Karpas-422 (cell line): ENCODE measurements around the gene EDIL3. TPM values are rescaled to one million over a fixed set of nuclear protein-coding genes. Genes with fewer than 3 reads are reported as not detected.

ENCODE experiments used
- DNase-seq: peaks from one replicate; pipeline ENCODE4 v3.0.0-alpha.2; 2015
- H2AFZ ChIP-seq: fragments of 200-600 bp; sonication (generic); 2 replicates; pipeline ENCODE4 v1.6.1; 2014; ENCODE audit warnings: antibody characterized with exemption, low read length, mixed read lengths
- H3K27ac ChIP-seq: fragments of 200-600 bp; sonication (generic); 2 replicates; pipeline ENCODE4 v1.5.1; 2014; ENCODE audit warnings: mild to moderate bottlenecking, low read length, moderate library complexity
- H3K27me3 ChIP-seq: fragments of 200-600 bp; sonication (generic); 2 replicates; pipeline ENCODE4 v1.6.1; 2014; ENCODE audit warnings: low read length, mixed read lengths
- H3K36me3 ChIP-seq: fragments of 200-600 bp; sonication (generic); 2 replicates; pipeline ENCODE4 v1.6.1; 2014; ENCODE audit warnings: low read length, mixed read lengths; ENCODE audit not compliant: insufficient read depth
- H3K4me1 ChIP-seq: fragments of 200-600 bp; sonication (generic); 2 replicates; pipeline ENCODE4 v1.6.1; 2014; ENCODE audit warnings: mild to moderate bottlenecking, low read length, mixed read lengths
- H3K4me2 ChIP-seq: fragments of 200-600 bp; sonication (generic); 2 replicates; pipeline ENCODE4 v1.6.1; 2014; ENCODE audit warnings: low read length, low read depth, mild to moderate bottlenecking; ENCODE audit not compliant: poor library complexity, severe bottlenecking
- H3K4me3 ChIP-seq: fragments of 200-600 bp; sonication (generic); 2 replicates; pipeline ENCODE4 v1.5.1; 2014; ENCODE audit warnings: mild to moderate bottlenecking, antibody characterized with exemption, low read length, mixed read lengths
- H3K79me2 ChIP-seq: fragments of 200-600 bp; sonication (generic); 2 replicates; pipeline ENCODE4 v1.6.1; 2014; ENCODE audit warnings: mild to moderate bottlenecking, low read length, mixed read lengths
- H3K9ac ChIP-seq: fragments of 200-600 bp; sonication (generic); 2 replicates; pipeline ENCODE4 v1.6.0; 2014; ENCODE audit warnings: low read length
- H3K9me2 ChIP-seq: fragments of 200-600 bp; sonication (generic), shearing (Covaris generic); replicated peaks from 2 replicates; pipeline ENCODE4 v1.6.0; 2014; ENCODE audit warnings: mild to moderate bottlenecking, low read length, moderate library complexity; ENCODE audit not compliant: insufficient read depth
- H3K9me3 ChIP-seq: fragments of 300-700, 200-600 bp; sonication (generic); 2 replicates; pipeline ENCODE4 v1.6.1; 2014; ENCODE audit warnings: low read length, mixed read lengths
- H4K20me1 ChIP-seq: fragments of 200-600 bp; sonication (generic); 2 replicates; pipeline ENCODE4 v1.6.1; 2014; ENCODE audit warnings: mild to moderate bottlenecking, antibody characterized with exemption, low read length, low read depth; ENCODE audit not compliant: insufficient read depth
- total RNA-seq: library from RNA; depleted of rRNA; stranded (reverse); fragments of >200 nt; shearing (Covaris generic); gene quantifications from 2 replicates; pipeline ENCODE4 v1.2.3, GENCODE V29; 2014; ENCODE audit warnings: low replicate concordance

Gene EDIL3
- total RNA-seq, 1 experiment from 2014 or later, result not detected

DNA sequence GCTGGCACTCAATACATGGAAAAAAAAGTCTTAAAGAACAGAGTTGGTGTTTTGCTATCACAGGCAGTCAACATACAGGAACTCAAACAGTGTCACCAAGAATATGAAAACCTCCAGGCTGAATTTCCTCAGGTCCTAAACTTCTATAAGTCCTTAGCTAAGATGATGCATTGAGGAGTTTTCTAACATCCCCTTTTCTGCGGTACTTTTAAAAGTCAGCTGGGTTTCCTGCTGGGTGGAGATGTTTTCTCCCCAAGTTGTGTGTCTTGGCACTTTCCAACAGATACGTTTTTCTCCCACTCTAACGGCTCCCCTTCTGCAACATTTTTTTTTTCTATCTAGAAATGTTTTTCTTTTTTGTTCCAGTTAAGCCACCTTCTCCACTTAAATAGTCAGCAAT, 419.2 kb downstream of the EDIL3 start:
- H2AFZ ChIP-seq, result no peak overlapping the region
- H3K4me1 ChIP-seq, result no peaks in the 10 kb centered on the region
- H3K4me3 ChIP-seq, result no peak overlapping the region
- H3K9ac ChIP-seq, result no peak overlapping the region
- H3K4me2 ChIP-seq, result no peak overlapping the region
- peaks cover 9% of the 10 kb centered on the region; the same call in 1 of the 2 replicates for H3K9me3 ChIP-seq
- no peaks in the 10 kb centered on the region for H4K20me1 ChIP-seq
- no peaks in the 10 kb centered on the region for H3K27me3 ChIP-seq
- no peaks in the 10 kb centered on the region for H3K79me2 ChIP-seq
- H3K9me2 ChIP-seq, result no peaks in the 10 kb centered on the region
- no peak for DNase-seq
- H3K36me3 ChIP-seq, result no peaks in the 10 kb centered on the region
- H3K27ac ChIP-seq, result no peak overlapping the region

DNA sequence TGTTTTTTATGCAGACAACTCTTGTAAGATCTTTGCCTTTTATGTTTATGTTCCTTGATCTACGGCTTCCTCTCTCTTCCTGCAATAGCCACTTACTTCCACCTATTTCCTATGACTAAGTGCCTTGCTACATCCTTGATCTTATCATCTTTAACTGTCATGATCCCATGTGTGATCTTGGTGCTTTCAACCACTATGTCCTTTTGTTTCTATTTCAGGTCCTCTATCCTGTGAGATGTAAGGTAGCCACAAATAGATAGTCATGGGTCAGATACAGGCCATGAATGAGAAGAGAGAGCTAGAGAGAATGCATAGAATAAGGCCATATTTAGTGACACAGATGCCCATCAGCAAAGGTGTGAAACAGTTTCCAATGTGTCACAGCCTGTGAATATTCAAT, 420.4 kb downstream of the EDIL3 start:
- Histone ChIP-seq H2AFZ (no peak overlapping the region), H4K20me1 (no peaks in the 10 kb centered on the region), H3K9ac (no peak overlapping the region), H3K27ac (no peak overlapping the region), H3K4me3 (no peak overlapping the region), H3K4me1 (no peaks in the 10 kb centered on the region), H3K36me3 (no peaks in the 10 kb centered on the region), H3K9me2 (no peaks in the 10 kb centered on the region), H3K27me3 (no peaks in the 10 kb centered on the region), H3K4me2 (no peak overlapping the region), H3K9me3 (peaks cover 9% of the 10 kb centered on the region; the same call in 1 of the 2 replicates), H3K79me2 (no peaks in the 10 kb centered on the region)
- DNase-seq, result no peak

- no peaks in the 10 kb centered on the region for H3K4me1 ChIP-seq
- H3K9me3 ChIP-seq, result peaks cover 18% of the 10 kb centered on the region
- H3K36me3 ChIP-seq, result no peaks in the 10 kb centered on the region
- no peak overlapping the region for H3K27ac ChIP-seq
- H4K20me1 ChIP-seq, result no peaks in the 10 kb centered on the region
- H3K79me2 ChIP-seq, result no peaks in the 10 kb centered on the region
- no peaks in the 10 kb centered on the region for H3K9me2 ChIP-seq
- H3K4me3 ChIP-seq, result no peak overlapping the region
- H3K4me2 ChIP-seq, result no peak overlapping the region
- no peak overlapping the region for H2AFZ ChIP-seq
- no peaks in the 10 kb centered on the region for H3K27me3 ChIP-seq
- no peak overlapping the region for H3K9ac ChIP-seq
- DNase-seq, result no peak
These were observed 427.5 kb downstream of the EDIL3 start for GRCh38 chr5:83957188-83957587.

DNA sequence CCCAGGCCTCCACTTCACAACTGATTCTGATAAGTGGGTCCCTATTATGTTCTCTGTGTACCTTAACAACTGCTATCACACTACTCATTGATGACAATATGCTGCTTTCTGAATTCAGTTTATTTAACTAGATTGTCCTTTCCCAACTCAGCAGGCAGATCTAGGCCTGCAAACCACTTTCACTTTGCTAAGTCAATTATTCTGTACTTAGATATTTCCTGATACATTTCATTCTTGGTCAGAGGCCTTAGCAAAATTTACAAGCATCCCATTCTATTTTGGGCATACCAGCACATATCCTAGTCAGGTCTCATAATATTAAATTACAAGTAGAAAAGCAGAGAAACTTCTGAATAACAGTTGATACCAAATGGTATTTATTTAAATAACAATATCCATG, 428.3 kb downstream of the EDIL3 start:
- H3K9me2 ChIP-seq, result no peaks in the 10 kb centered on the region
- no peak overlapping the region for H3K4me2 ChIP-seq
- no peaks in the 10 kb centered on the region for H3K36me3 ChIP-seq
- H3K27ac ChIP-seq, result no peak overlapping the region
- no peaks in the 10 kb centered on the region for H4K20me1 ChIP-seq
- no peaks in the 10 kb centered on the region for H3K79me2 ChIP-seq
- no peak overlapping the region for H3K4me3 ChIP-seq
- no peak overlapping the region for H3K9ac ChIP-seq
- H2AFZ ChIP-seq, result no peak overlapping the region
- DNase-seq, result no peak
- H3K27me3 ChIP-seq, result no peaks in the 10 kb centered on the region
- peaks cover 21% of the 10 kb centered on the region for H3K9me3 ChIP-seq
- H3K4me1 ChIP-seq, result no peaks in the 10 kb centered on the region

- Histone ChIP-seq H3K9me2 (no peaks in the 10 kb centered on the region), H2AFZ (no peak overlapping the region), H4K20me1 (no peaks in the 10 kb centered on the region), H3K4me3 (no peak overlapping the region), H3K9me3 (peaks cover 20% of the 10 kb centered on the region), H3K4me1 (no peaks in the 10 kb centered on the region), H3K79me2 (no peaks in the 10 kb centered on the region), H3K9ac (no peak overlapping the region), H3K4me2 (no peak overlapping the region), H3K27ac (no peak overlapping the region), H3K27me3 (no peaks in the 10 kb centered on the region), H3K36me3 (no peaks in the 10 kb centered on the region)
- DNase-seq, result no peak
These were observed 428.8 kb downstream of the EDIL3 start for GRCh38 chr5:83955916-83956315.

DNA sequence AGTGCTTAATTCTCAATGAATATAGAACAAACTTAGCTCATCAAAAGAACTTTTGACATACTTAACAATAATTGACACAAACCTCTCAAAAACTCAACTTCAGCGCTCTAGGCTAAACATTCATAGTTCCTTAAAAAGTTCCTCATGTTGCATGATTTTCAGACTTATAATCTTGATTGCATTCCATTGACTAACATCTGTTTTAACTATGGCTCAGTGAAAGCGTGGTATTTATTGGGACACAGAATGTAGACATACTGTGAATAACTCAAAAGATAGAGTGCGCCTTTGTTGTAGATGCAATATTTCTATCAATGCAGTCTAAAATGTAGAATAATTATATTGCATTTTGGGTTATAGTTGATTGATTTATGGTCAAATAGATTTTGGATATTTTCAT, 436.9 kb downstream of the EDIL3 start:
- peaks cover 5% of the 10 kb centered on the region; the same call in 1 of the 2 replicates for H3K9me3 ChIP-seq
- no peak overlapping the region for H3K4me3 ChIP-seq
- H4K20me1 ChIP-seq, result no peaks in the 10 kb centered on the region
- H3K4me1 ChIP-seq, result no peaks in the 10 kb centered on the region
- H2AFZ ChIP-seq, result no peak overlapping the region
- H3K27me3 ChIP-seq, result no peaks in the 10 kb centered on the region
- no peak for DNase-seq
- no peak overlapping the region for H3K4me2 ChIP-seq
- no peaks in the 10 kb centered on the region for H3K79me2 ChIP-seq
- no peak overlapping the region for H3K9ac ChIP-seq
- H3K27ac ChIP-seq, result no peak overlapping the region
- no peaks in the 10 kb centered on the region for H3K36me3 ChIP-seq
- no peaks in the 10 kb centered on the region for H3K9me2 ChIP-seq

DNA sequence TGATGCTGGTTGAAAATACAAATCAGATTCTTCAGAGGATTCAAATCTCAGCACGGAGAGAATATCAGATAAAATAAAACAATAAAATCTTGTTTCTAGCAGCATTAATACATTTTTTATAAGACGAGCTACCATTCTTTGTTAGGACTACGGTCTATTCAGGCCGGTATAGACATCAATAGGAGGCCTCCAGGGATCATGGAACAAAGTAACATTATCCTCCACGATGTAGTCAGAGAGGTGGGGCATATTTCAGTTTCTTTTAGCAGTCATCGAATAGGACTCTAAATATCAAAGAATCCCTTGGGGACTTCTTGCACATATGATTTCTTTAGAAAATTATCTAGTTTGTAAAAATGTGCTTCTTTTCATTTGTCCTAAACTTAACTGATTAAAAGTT, 438.2 kb downstream of the EDIL3 start:
- no peak for DNase-seq
- no peaks in the 10 kb centered on the region for H4K20me1 ChIP-seq

DNA sequence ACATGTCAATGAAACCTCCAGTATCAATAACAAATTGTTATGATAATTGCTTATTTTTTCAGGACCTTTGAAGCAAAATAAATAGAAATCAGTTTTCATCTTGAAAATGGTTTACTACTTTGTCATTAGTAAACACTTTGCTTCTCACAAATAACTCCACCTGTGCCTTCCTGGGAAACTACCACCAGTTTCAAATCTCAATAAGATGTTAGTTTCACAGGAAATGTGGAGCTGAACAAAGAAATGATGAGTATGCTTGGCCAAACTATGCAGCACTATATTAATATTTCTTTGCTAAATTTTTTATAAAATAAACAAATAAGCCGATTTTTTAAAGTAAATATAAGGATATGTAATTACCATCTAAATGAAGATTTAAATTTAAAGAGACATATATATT, 442.5 kb downstream of the EDIL3 start:
- Histone ChIP-seq H3K27ac (no peak overlapping the region), H4K20me1 (no peaks in the 10 kb centered on the region), H3K9me3 (no peaks in the 10 kb centered on the region), H3K4me3 (no peak overlapping the region), H3K27me3 (no peaks in the 10 kb centered on the region), H3K36me3 (no peaks in the 10 kb centered on the region), H3K9ac (no peak overlapping the region), H3K4me1 (no peaks in the 10 kb centered on the region), H3K4me2 (no peak overlapping the region), H3K9me2 (no peaks in the 10 kb centered on the region), H2AFZ (no peak overlapping the region), H3K79me2 (no peaks in the 10 kb centered on the region)
- no peak for DNase-seq

More for the DNA sequence above, 438.2 kb downstream of the EDIL3 start:
- Histone ChIP-seq H3K4me2 (no peak overlapping the region), H3K36me3 (no peaks in the 10 kb centered on the region), H2AFZ (no peak overlapping the region), H3K9me3 (no peaks in the 10 kb centered on the region), H3K4me1 (no peaks in the 10 kb centered on the region), H3K4me3 (no peak overlapping the region), H3K9me2 (no peaks in the 10 kb centered on the region), H3K27me3 (no peaks in the 10 kb centered on the region), H3K27ac (no peak overlapping the region), H3K79me2 (no peaks in the 10 kb centered on the region), H3K9ac (no peak overlapping the region)

GRCh38 chr5:83937837-83938236, 446.8 kb downstream of the EDIL3 start:
- no peak for DNase-seq
- H3K9ac ChIP-seq, result no peak overlapping the region
- no peaks in the 10 kb centered on the region for H3K36me3 ChIP-seq

More at GRCh38 chr5:83937837-83938236, 446.8 kb downstream of the EDIL3 start:
- H3K4me1 ChIP-seq, result no peaks in the 10 kb centered on the region
- no peaks in the 10 kb centered on the region for H3K9me3 ChIP-seq
- no peak overlapping the region for H3K4me2 ChIP-seq
- H3K27me3 ChIP-seq, result no peaks in the 10 kb centered on the region
- H3K4me3 ChIP-seq, result no peak overlapping the region
- H2AFZ ChIP-seq, result no peak overlapping the region
- no peak overlapping the region for H3K27ac ChIP-seq
- no peaks in the 10 kb centered on the region for H3K79me2 ChIP-seq
- H3K9me2 ChIP-seq, result no peaks in the 10 kb centered on the region
- H4K20me1 ChIP-seq, result no peaks in the 10 kb centered on the region
